Measurements from ENCODE around the gene PLEKHF1.

The PLEKHF1 gene

GRCh38 chr19:29673451-29674371 lies 8.4 kb downstream of the PLEKHF1 start:
- WGBS (ENCODE audit: extremely low coverage, insufficient coverage, insufficient read length), result no CpG with 5 or more reads among the region's 57 CpGs

GRCh38 chr19:29674374-29675119 lies 9.3 kb downstream of the PLEKHF1 start:
- H3K79me2 ChIP-seq (ENCODE audit: control insufficient read depth, insufficient read depth, low read length, poor library complexity), result no peaks in the 10 kb centered on the region
- no peak overlapping the region for H4K91ac ChIP-seq (ENCODE audit: low read depth, low read length)
- H2AFZ ChIP-seq (ENCODE audit: insufficient read depth, low read length, poor library complexity), result no peak overlapping the region
- H2BK120ac ChIP-seq (ENCODE audit: insufficient read depth, low read length, poor library complexity), result no peak overlapping the region
- H3K18ac ChIP-seq (ENCODE audit: low read length), result no peak overlapping the region
- peaks cover 29 to 30% of the 10 kb centered on the region in 2 experiments for H3K36me3 ChIP-seq (ENCODE audit: control insufficient read depth in 1 of 2, insufficient read depth in 2 of 2, low read length in 2 of 2)
- no peak overlapping the region for H3K9ac ChIP-seq (ENCODE audit: low read length)
- no peaks in the 10 kb centered on the region for H3K27me3 ChIP-seq (ENCODE audit: insufficient read depth, low read length)
- H3K79me1 ChIP-seq (ENCODE audit: low read length), result peaks cover 3% of the 10 kb centered on the region
- no peak overlapping the region for H4K8ac ChIP-seq (ENCODE audit: low read depth, low read length)
- H3K4me3 ChIP-seq (ENCODE audit: low read depth, low read length), result no peak overlapping the region
- no peak overlapping the region for H3K4ac ChIP-seq (ENCODE audit: low read depth, low read length)
- H2BK12ac ChIP-seq (ENCODE audit: low read length), result no peak overlapping the region
- H3K23ac ChIP-seq (ENCODE audit: low read length), result no peak overlapping the region
- no peak overlapping the region for H3K14ac ChIP-seq (ENCODE audit: low read length)
- H3K27ac ChIP-seq (ENCODE audit: low read depth, low read length), result no peak overlapping the region
- WGBS (ENCODE audit: extremely low coverage, insufficient coverage, insufficient read length), result no CpG with 5 or more reads among the region's 34 CpGs
- H3K4me1 ChIP-seq (ENCODE audit: control insufficient read depth in 1 of 2, insufficient read depth in 2 of 2, low read length in 2 of 2), result peaks cover 6 to 10% of the 10 kb centered on the region in 2 experiments
- no peak overlapping the region for H3K4me2 ChIP-seq (ENCODE audit: low read length)
- DNase-seq, result no peak
- H3K9me3 ChIP-seq (ENCODE audit: insufficient read depth, low read depth, low read length), result no peaks in the 10 kb centered on the region
- H4K12ac ChIP-seq (ENCODE audit: low read depth, low read length), result no peak overlapping the region
- H2AK5ac ChIP-seq (ENCODE audit: low read length), result no peak overlapping the region
- no peak overlapping the region for H2BK5ac ChIP-seq (ENCODE audit: low read depth, low read length, poor library complexity)

More at GRCh38 chr19:29673451-29674371, 8.4 kb downstream of the PLEKHF1 start:
- Histone ChIP-seq H3K4me2 (ENCODE audit: low read length) (no peak overlapping the region), H3K27me3 (ENCODE audit: insufficient read depth, low read length) (no peaks in the 10 kb centered on the region), H3K79me2 (ENCODE audit: control insufficient read depth, insufficient read depth, low read length, poor library complexity) (no peaks in the 10 kb centered on the region), H3K36me3 (ENCODE audit: control insufficient read depth in 1 of 2, insufficient read depth in 2 of 2, low read length in 2 of 2) (peaks cover 29 to 30% of the 10 kb centered on the region in 2 experiments), H3K23ac (ENCODE audit: low read length) (no peak overlapping the region), H3K27ac (ENCODE audit: low read depth, low read length) (no peak overlapping the region), H2BK120ac (ENCODE audit: insufficient read depth, low read length, poor library complexity) (no peak overlapping the region), H3K18ac (ENCODE audit: low read length) (no peak overlapping the region), H3K14ac (ENCODE audit: low read length) (no peak overlapping the region), H4K12ac (ENCODE audit: low read depth, low read length) (no peak overlapping the region), H3K4me1 (ENCODE audit: control insufficient read depth in 1 of 2, insufficient read depth in 2 of 2, low read length in 2 of 2) (peaks cover 6 to 8% of the 10 kb centered on the region in 2 experiments), H4K91ac (ENCODE audit: low read depth, low read length) (no peak overlapping the region), H4K8ac (ENCODE audit: low read depth, low read length) (no peak overlapping the region), H2AFZ (ENCODE audit: insufficient read depth, low read length, poor library complexity) (no peak overlapping the region), H3K79me1 (ENCODE audit: low read length) (peaks cover 6% of the 10 kb centered on the region), H3K9me3 (ENCODE audit: insufficient read depth, low read depth, low read length) (no peaks in the 10 kb centered on the region), H2AK5ac (ENCODE audit: low read length) (no peak overlapping the region), H2BK12ac (ENCODE audit: low read length) (no peak overlapping the region), H3K9ac (ENCODE audit: low read length) (no peak overlapping the region), H2BK5ac (ENCODE audit: low read depth, low read length, poor library complexity) (no peak overlapping the region), H3K4ac (ENCODE audit: low read depth, low read length) (no peak overlapping the region), H3K4me3 (ENCODE audit: low read depth, low read length) (no peak overlapping the region)
- no peak for DNase-seq

- peaks cover 6 to 10% of the 10 kb centered on the region in 2 experiments for H3K4me1 ChIP-seq (ENCODE audit: control insufficient read depth in 1 of 2, insufficient read depth in 2 of 2, low read length in 2 of 2)
- H4K8ac ChIP-seq (ENCODE audit: low read depth, low read length), result no peak overlapping the region
- H3K18ac ChIP-seq (ENCODE audit: low read length), result no peak overlapping the region
- H2BK120ac ChIP-seq (ENCODE audit: insufficient read depth, low read length, poor library complexity), result no peak overlapping the region
- no peak overlapping the region for H3K14ac ChIP-seq (ENCODE audit: low read length)
- no peak overlapping the region for H3K27ac ChIP-seq (ENCODE audit: low read depth, low read length)
- no peak overlapping the region for H3K23ac ChIP-seq (ENCODE audit: low read length)
- no peaks in the 10 kb centered on the region for H3K9me3 ChIP-seq (ENCODE audit: insufficient read depth, low read depth, low read length)
- H4K12ac ChIP-seq (ENCODE audit: low read depth, low read length), result no peak overlapping the region
- no peak overlapping the region for H4K91ac ChIP-seq (ENCODE audit: low read depth, low read length)
- no peak overlapping the region for H3K4ac ChIP-seq (ENCODE audit: low read depth, low read length)
- no peak overlapping the region for H2AK5ac ChIP-seq (ENCODE audit: low read length)
- no CpG with 5 or more reads among the region's 10 CpGs for WGBS (ENCODE audit: extremely low coverage, insufficient coverage, insufficient read length)
- no peak overlapping the region for H2AFZ ChIP-seq (ENCODE audit: insufficient read depth, low read length, poor library complexity)
- no peak overlapping the region for H3K4me3 ChIP-seq (ENCODE audit: low read depth, low read length)
- H3K9ac ChIP-seq (ENCODE audit: low read length), result no peak overlapping the region
- no peaks in the 10 kb centered on the region for H3K27me3 ChIP-seq (ENCODE audit: insufficient read depth, low read length)
- no peak overlapping the region for H2BK5ac ChIP-seq (ENCODE audit: low read depth, low read length, poor library complexity)
- peaks cover 3% of the 10 kb centered on the region for H3K79me1 ChIP-seq (ENCODE audit: low read length)
- no peaks in the 10 kb centered on the region for H3K79me2 ChIP-seq (ENCODE audit: control insufficient read depth, insufficient read depth, low read length, poor library complexity)
- H2BK12ac ChIP-seq (ENCODE audit: low read length), result no peak overlapping the region
- no peak overlapping the region for H3K4me2 ChIP-seq (ENCODE audit: low read length)
- no peak for DNase-seq
- H3K36me3 ChIP-seq (ENCODE audit: control insufficient read depth in 1 of 2, insufficient read depth in 2 of 2, low read length in 2 of 2), result peaks cover 29 to 30% of the 10 kb centered on the region in 2 experiments
Measured at GRCh38 chr19:29675120-29675649, 9.9 kb downstream of the PLEKHF1 start.

- WGBS (ENCODE audit: extremely low coverage, insufficient coverage, insufficient read length), result no CpG with 5 or more reads among the region's 13 CpGs
- H3K18ac ChIP-seq (ENCODE audit: low read length), result no peak overlapping the region
- H2AK5ac ChIP-seq (ENCODE audit: low read length), result no peak overlapping the region
Measured at GRCh38 chr19:29675650-29676186, 10.5 kb downstream of the PLEKHF1 start.

More at GRCh38 chr19:29675650-29676186, 10.5 kb downstream of the PLEKHF1 start:
- peaks cover 29 to 30% of the 10 kb centered on the region in 2 experiments for H3K36me3 ChIP-seq (ENCODE audit: control insufficient read depth in 1 of 2, insufficient read depth in 2 of 2, low read length in 2 of 2)
- H3K4ac ChIP-seq (ENCODE audit: low read depth, low read length), result no peak overlapping the region
- H3K9me3 ChIP-seq (ENCODE audit: insufficient read depth, low read depth, low read length), result no peaks in the 10 kb centered on the region
- H3K14ac ChIP-seq (ENCODE audit: low read length), result no peak overlapping the region
- no peak overlapping the region for H4K91ac ChIP-seq (ENCODE audit: low read depth, low read length)
- peaks cover 6 to 10% of the 10 kb centered on the region in 2 experiments for H3K4me1 ChIP-seq (ENCODE audit: control insufficient read depth in 1 of 2, insufficient read depth in 2 of 2, low read length in 2 of 2)
- no peak for DNase-seq
- H2AFZ ChIP-seq (ENCODE audit: insufficient read depth, low read length, poor library complexity), result no peak overlapping the region
- no peak overlapping the region for H2BK120ac ChIP-seq (ENCODE audit: insufficient read depth, low read length, poor library complexity)
- peaks cover 3% of the 10 kb centered on the region for H3K79me1 ChIP-seq (ENCODE audit: low read length)
- H3K27me3 ChIP-seq (ENCODE audit: insufficient read depth, low read length), result no peaks in the 10 kb centered on the region
- no peak overlapping the region for H3K23ac ChIP-seq (ENCODE audit: low read length)
- no peak overlapping the region for H3K4me3 ChIP-seq (ENCODE audit: low read depth, low read length)
- no peak overlapping the region for H2BK5ac ChIP-seq (ENCODE audit: low read depth, low read length, poor library complexity)
- H3K27ac ChIP-seq (ENCODE audit: low read depth, low read length), result no peak overlapping the region
- H3K4me2 ChIP-seq (ENCODE audit: low read length), result no peak overlapping the region
- no peaks in the 10 kb centered on the region for H3K79me2 ChIP-seq (ENCODE audit: control insufficient read depth, insufficient read depth, low read length, poor library complexity)
- no peak overlapping the region for H3K9ac ChIP-seq (ENCODE audit: low read length)
- no peak overlapping the region for H4K8ac ChIP-seq (ENCODE audit: low read depth, low read length)
- no peak overlapping the region for H2BK12ac ChIP-seq (ENCODE audit: low read length)
- no peak overlapping the region for H4K12ac ChIP-seq (ENCODE audit: low read depth, low read length)

Measured in trophoblast cell (in vitro differentiated cells and primary cell).